ENCODE data around the gene ZBTB16. TPM values are rescaled to one million over a fixed set of nuclear protein-coding genes. Genes with fewer than 3 reads are reported as not detected.

Gene ZBTB16
- total and polyA plus RNA-seq, 10 donors, result 1.5 to 85.6 (median 42.1) TPM

- intact Hi-C loops (cut with DNase I; ENCODE audit: low total_unique reads), result loop anchor here (10.0 kb wide), 1 partner anchor 59 kb away; no protein-coding TSS in a partner anchor
- H3K27me3 ChIP-seq (replicated peaks in 1 of 7), result no peaks in the 10 kb centered on the region
These were observed 136.6 kb downstream of the ZBTB16 start for GRCh38 chr11:114195981-114196731.

GRCh38 chr11:114196997-114197703, 137.6 kb downstream of the ZBTB16 start:
- Histone ChIP-seq H3K36me3 (peaks cover 0 to 22% (median 0%) of the 10 kb centered on the region in 6 donors), H3K27ac (peak overlapping the region; percentile 2 to 79 (median 72)), H3K4me3 (no peak overlapping the region), H3K9me3 (no peaks in the 10 kb centered on the region), H3K4me1 (peaks cover 11 to 76% (median 45%) of the 10 kb centered on the region in 6 donors), H3K27me3 (replicated peaks in 1 of 7) (no peaks in the 10 kb centered on the region)
- TF ChIP-seq POLR2A (IDR thresholded peaks at IDR 0.05), result no peak
- TF ChIP-seq POLR2AphosphoS5 (IDR thresholded peaks at IDR 0.05), result peak in 1 of 3 donors; percentile 55
- WGBS, 5 donors, result 70 to 83% (median 73%) methylated on average over 7 of the region's 7 CpGs
- intact Hi-C loops (cut with DNase I; ENCODE audit: low total_unique reads), result loop anchor here (10.0 kb wide), 1 partner anchor 58 kb away; no protein-coding TSS in a partner anchor
- DNase-seq, result peak; percentile 67

More at GRCh38 chr11:114195981-114196731, 136.6 kb downstream of the ZBTB16 start:
- peaks cover 0 to 9% (median 0%) of the 10 kb centered on the region in 8 donors for H3K9me3 ChIP-seq
- DNase-seq, result peak; percentile 60
- WGBS, 5 donors, result 89 to 99% (median 96%) methylated on average over 5 of the region's 5 CpGs
- TF ChIP-seq CTCF (IDR thresholded peaks at IDR 0.05 in 8 of 11, conservative IDR thresholded peaks at IDR 0.05 in 3 of 11) (peak in 1 of 11 experiments; percentile 24), POLR2A (IDR thresholded peaks at IDR 0.05) (no peak), POLR2AphosphoS5 (IDR thresholded peaks at IDR 0.05) (no peak)
- H3K4me3 ChIP-seq, result no peak overlapping the region
- peaks cover 0 to 31% (median 0%) of the 10 kb centered on the region in 6 donors for H3K36me3 ChIP-seq
- peak overlapping the region in 6 of 8 donors; percentile 63 to 79 (median 74) for H3K27ac ChIP-seq
- H3K4me1 ChIP-seq, result peaks cover 11 to 76% (median 43%) of the 10 kb centered on the region in 6 donors

- H3K27ac ChIP-seq, result peak overlapping the region; percentile 2 to 79 (median 72)
These were observed 138.4 kb downstream of the ZBTB16 start for GRCh38 chr11:114197799-114198500.

More at GRCh38 chr11:114197799-114198500, 138.4 kb downstream of the ZBTB16 start:
- peak in 2 of 3 donors; percentile 64 for TF ChIP-seq POLR2AphosphoS5 (IDR thresholded peaks at IDR 0.05)
- TF ChIP-seq POLR2A (IDR thresholded peaks at IDR 0.05), result no peak
- TF ChIP-seq CTCF (IDR thresholded peaks at IDR 0.05 in 8 of 11, conservative IDR thresholded peaks at IDR 0.05 in 3 of 11), result peak in 1 of 11 experiments; percentile 4
- no peaks in the 10 kb centered on the region for H3K9me3 ChIP-seq
- H3K36me3 ChIP-seq, result peaks cover 0 to 14% (median 0%) of the 10 kb centered on the region in 6 donors
- H3K4me3 ChIP-seq, result no peak overlapping the region
- 53 to 75% (median 64%) methylated on average over 10 of the region's 10 CpGs for WGBS, 5 donors
- no peaks in the 10 kb centered on the region for H3K27me3 ChIP-seq (replicated peaks in 1 of 7)
- intact Hi-C loops (cut with DNase I; ENCODE audit: low total_unique reads), result loop anchor here (10.0 kb wide), 1 partner anchor 57 kb away; no protein-coding TSS in a partner anchor
- peak; percentile 64 for DNase-seq
- peaks cover 11 to 68% (median 44%) of the 10 kb centered on the region in 6 donors for H3K4me1 ChIP-seq

All from spleen (tissue), 11 donors.